OCI-LY3 (cell line): Measurements from ENCODE around the gene CDH4.

ENCODE experiments used
- H2AFZ ChIP-seq: fragments of 200-600, 300-600 bp; shearing (Covaris generic); 2 replicates; pipeline ENCODE4 v1.6.0; 2014; ENCODE audit warnings: antibody characterized with exemption, low read depth, low read length
- H3K27ac ChIP-seq: fragments of 200-600, 300-600 bp; sonication (generic); 2 replicates; pipeline ENCODE4 v1.5.1; 2014; ENCODE audit warnings: mild to moderate bottlenecking, low read length, moderate library complexity, mixed read lengths
- H3K27me3 ChIP-seq: fragments of 200-600, 300-600 bp; sonication (generic); 2 replicates; pipeline ENCODE4 v1.6.1; 2014; ENCODE audit warnings: low read depth, low read length, mixed read lengths
- H3K36me3 ChIP-seq: fragments of 200-600, 300-600 bp; sonication (generic); replicated peaks from 2 replicates; pipeline ENCODE3; 2014; ENCODE audit warnings: low read depth, low read length, mixed read lengths
- H3K4me1 ChIP-seq: fragments of 300-600, 200-600 bp; sonication (generic); 2 replicates; pipeline ENCODE4 v1.6.1; 2014; ENCODE audit warnings: low read length, mixed read lengths
- H3K4me2 ChIP-seq: fragments of 200-600, 300-600 bp; sonication (generic); 2 replicates; pipeline ENCODE4 v1.6.1; 2014; ENCODE audit warnings: low read length, mixed read lengths
- H3K4me3 ChIP-seq: fragments of 300-600, 200-600 bp; sonication (generic); 2 replicates; pipeline ENCODE4 v1.5.1; 2014; ENCODE audit warnings: antibody characterized with exemption, mild to moderate bottlenecking, low read length, moderate library complexity
- H3K79me2 ChIP-seq: fragments of 300-600, 200-600 bp; shearing (Covaris generic); 2 replicates; pipeline ENCODE4 v1.6.1; 2014; ENCODE audit warnings: mild to moderate bottlenecking, low read length, mixed read lengths
- H3K9ac ChIP-seq: fragments of 300-600, 200-600 bp; shearing (Covaris generic); 2 replicates; pipeline ENCODE4 v1.6.0; 2014; ENCODE audit warnings: mild to moderate bottlenecking, low read length, moderate library complexity
- H3K9me3 ChIP-seq: fragments of 200-600, 300-600 bp; shearing (Covaris generic); 2 replicates; pipeline ENCODE4 v1.6.1; 2014; ENCODE audit warnings: low read length, mixed read lengths; ENCODE audit not compliant: insufficient read depth
- H4K20me1 ChIP-seq: fragments of 200-600, 300-600 bp; sonication (generic); 2 replicates; pipeline ENCODE4 v1.6.1; 2016; ENCODE audit warnings: low read length, mixed read lengths; ENCODE audit not compliant: insufficient read depth
- CTCF ChIP-seq: fragments of 200-600, 300-600 bp; sonication (generic); IDR thresholded peaks from 2 replicates; pipeline ENCODE4 v1.5.1; 2014; ENCODE audit warnings: antibody characterized with exemption, low read length, low read depth
- EZH2phosphoT487 ChIP-seq: fragments of 200-600 bp; shearing (Covaris generic); IDR thresholded peaks from 2 replicates; pipeline ENCODE4 v1.6.1; 2018; ENCODE audit warnings: antibody characterized with exemption, mixed run types, low read depth

CDH4 gene

GRCh38 chr20:61767761-61768494, 515.9 kb downstream of the CDH4 start:
- no peak overlapping the region for H3K4me3 ChIP-seq
- H2AFZ ChIP-seq = no peak overlapping the region
- H3K4me1 ChIP-seq = no peaks in the 10 kb centered on the region
- TF ChIP-seq EZH2phosphoT487 (no peak), CTCF (no peak)
- no peaks in the 10 kb centered on the region for H3K36me3 ChIP-seq
- H4K20me1 ChIP-seq = no peaks in the 10 kb centered on the region
- H3K79me2 ChIP-seq = no peaks in the 10 kb centered on the region
- no peaks in the 10 kb centered on the region for H3K9me3 ChIP-seq
- no peaks in the 10 kb centered on the region for H3K27me3 ChIP-seq
- no peak overlapping the region for H3K4me2 ChIP-seq
- H3K27ac ChIP-seq = no peak overlapping the region
- no peak overlapping the region for H3K9ac ChIP-seq

GRCh38 chr20:61768571-61769285, 516.7 kb downstream of the CDH4 start:
- Histone ChIP-seq H2AFZ (no peak overlapping the region), H4K20me1 (no peaks in the 10 kb centered on the region), H3K36me3 (no peaks in the 10 kb centered on the region), H3K9me3 (no peaks in the 10 kb centered on the region), H3K4me2 (no peak overlapping the region), H3K27me3 (no peaks in the 10 kb centered on the region), H3K79me2 (no peaks in the 10 kb centered on the region), H3K4me3 (no peak overlapping the region), H3K27ac (no peak overlapping the region), H3K4me1 (no peaks in the 10 kb centered on the region), H3K9ac (no peak overlapping the region)
- TF ChIP-seq CTCF (no peak), EZH2phosphoT487 (no peak)

GRCh38 chr20:61769286-61769832, 517.3 kb downstream of the CDH4 start:
- no peak overlapping the region for H3K4me3 ChIP-seq
- H3K27me3 ChIP-seq = no peaks in the 10 kb centered on the region
- TF ChIP-seq CTCF = no peak
- no peaks in the 10 kb centered on the region for H3K4me1 ChIP-seq
- H3K36me3 ChIP-seq = no peaks in the 10 kb centered on the region
- H4K20me1 ChIP-seq = no peaks in the 10 kb centered on the region
- no peak overlapping the region for H3K9ac ChIP-seq
- no peak overlapping the region for H2AFZ ChIP-seq
- H3K4me2 ChIP-seq = no peak overlapping the region
- H3K27ac ChIP-seq = no peak overlapping the region
- no peaks in the 10 kb centered on the region for H3K9me3 ChIP-seq
- no peaks in the 10 kb centered on the region for H3K79me2 ChIP-seq

- Histone ChIP-seq H3K4me2 (no peak overlapping the region), H2AFZ (no peak overlapping the region), H3K4me3 (no peak overlapping the region), H3K9ac (no peak overlapping the region), H3K36me3 (no peaks in the 10 kb centered on the region), H4K20me1 (no peaks in the 10 kb centered on the region), H3K27ac (no peak overlapping the region), H3K9me3 (no peaks in the 10 kb centered on the region), H3K79me2 (no peaks in the 10 kb centered on the region), H3K27me3 (no peaks in the 10 kb centered on the region), H3K4me1 (no peaks in the 10 kb centered on the region)
- TF ChIP-seq CTCF (no peak), EZH2phosphoT487 (no peak)
These were observed 518.1 kb downstream of the CDH4 start for GRCh38 chr20:61770113-61770585.
